ENCODE measurements around the gene EVI5.
A peak's percentile ranks its signal among the peaks of the same experiment; 100 is the strongest.

EVI5 gene

DNA sequence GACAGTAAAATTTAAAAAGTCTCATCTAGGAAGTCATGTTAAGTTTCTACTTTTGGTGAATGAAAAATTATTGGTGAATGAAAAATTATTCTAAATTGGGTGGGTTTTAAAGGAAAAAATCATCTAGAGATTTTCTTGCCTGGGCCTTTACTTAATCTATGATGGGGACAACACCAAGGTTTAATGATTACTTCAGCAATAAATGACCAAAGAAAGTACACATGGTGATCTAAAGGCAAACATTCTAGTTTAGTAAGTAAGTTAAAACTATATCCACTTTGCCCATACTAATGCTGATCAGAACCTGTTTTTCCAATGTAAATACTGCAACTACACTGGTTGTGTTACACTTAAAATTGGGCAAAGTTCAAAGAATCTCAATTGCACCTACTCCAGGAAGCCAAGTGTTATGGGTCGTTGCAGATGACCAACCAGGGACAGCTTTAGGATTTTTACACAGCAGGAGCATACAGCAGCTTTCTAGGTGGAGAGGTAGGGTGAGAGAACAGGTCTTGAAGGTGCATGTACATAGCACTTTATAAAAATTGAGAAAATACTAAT, 32.3 kb upstream of the EVI5 start:
- H3K27me3 ChIP-seq (ENCODE audit: control insufficient read depth, insufficient read depth, low read length) = no peaks in the 10 kb centered on the region
- no peak overlapping the region for H3K9ac ChIP-seq (ENCODE audit: low read length)
- no peak overlapping the region for H3K4me3 ChIP-seq (ENCODE audit: low read length)
- no peaks in the 10 kb centered on the region for H3K36me3 ChIP-seq (ENCODE audit: control insufficient read depth, insufficient read depth, low read length)
- no peaks in the 10 kb centered on the region for H3K9me3 ChIP-seq (ENCODE audit: control insufficient read depth, low read length)
- peaks cover 13% of the 10 kb centered on the region for H3K4me1 ChIP-seq (ENCODE audit: control insufficient read depth, insufficient read depth, low read length)

DNA sequence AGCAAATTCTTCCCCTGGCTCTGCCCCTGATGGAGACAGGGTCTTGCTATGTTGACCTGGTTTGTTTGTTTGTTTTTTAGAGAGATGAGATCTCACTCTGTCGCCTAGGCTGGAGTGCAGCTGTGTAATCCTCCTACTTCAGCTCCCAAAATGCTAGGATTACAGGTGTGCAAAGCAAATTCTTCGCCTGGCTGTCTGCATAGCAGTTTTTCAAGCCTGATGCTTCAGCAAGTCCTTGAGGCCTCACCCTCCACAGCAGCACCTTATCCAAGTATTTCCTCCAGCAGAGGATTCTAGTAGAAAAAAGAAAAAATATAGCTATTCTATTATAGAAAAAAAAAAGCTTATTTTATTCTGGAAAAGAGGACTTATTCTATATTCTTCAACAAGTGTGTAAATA, 31.8 kb upstream of the EVI5 start:
- peaks cover 13% of the 10 kb centered on the region for H3K4me1 ChIP-seq (ENCODE audit: control insufficient read depth, insufficient read depth, low read length)
- H3K9me3 ChIP-seq (ENCODE audit: control insufficient read depth, low read length) = no peaks in the 10 kb centered on the region
- no peaks in the 10 kb centered on the region for H3K36me3 ChIP-seq (ENCODE audit: control insufficient read depth, insufficient read depth, low read length)
- H3K27me3 ChIP-seq (ENCODE audit: control insufficient read depth, insufficient read depth, low read length) = no peaks in the 10 kb centered on the region
- no peak overlapping the region for H3K4me3 ChIP-seq (ENCODE audit: low read length)
- no peak overlapping the region for H3K9ac ChIP-seq (ENCODE audit: low read length)

- Histone ChIP-seq H3K4me1 (ENCODE audit: control insufficient read depth, insufficient read depth, low read length) (peaks cover 7% of the 10 kb centered on the region), H3K9me3 (ENCODE audit: control insufficient read depth, low read length) (no peaks in the 10 kb centered on the region), H3K9ac (ENCODE audit: low read length) (no peak overlapping the region), H3K4me3 (ENCODE audit: low read length) (no peak overlapping the region), H3K36me3 (ENCODE audit: control insufficient read depth, insufficient read depth, low read length) (no peaks in the 10 kb centered on the region), H3K27me3 (ENCODE audit: control insufficient read depth, insufficient read depth, low read length) (no peaks in the 10 kb centered on the region)
Observed at GRCh38 chr1:92808381-92808780, 23.5 kb upstream of the EVI5 start.

GRCh38 chr1:92805216-92805615, 20.3 kb upstream of the EVI5 start:
- Histone ChIP-seq H3K9me3 (ENCODE audit: control insufficient read depth, low read length) (no peaks in the 10 kb centered on the region), H3K27me3 (ENCODE audit: control insufficient read depth, insufficient read depth, low read length) (no peaks in the 10 kb centered on the region), H3K4me3 (ENCODE audit: low read length) (no peak overlapping the region), H3K9ac (ENCODE audit: low read length) (no peak overlapping the region), H3K4me1 (ENCODE audit: control insufficient read depth, insufficient read depth, low read length) (peaks cover 7% of the 10 kb centered on the region), H3K36me3 (ENCODE audit: control insufficient read depth, insufficient read depth, low read length) (no peaks in the 10 kb centered on the region)

- H3K36me3 ChIP-seq (ENCODE audit: control insufficient read depth, insufficient read depth, low read length) = no peaks in the 10 kb centered on the region
- no peaks in the 10 kb centered on the region for H3K9me3 ChIP-seq (ENCODE audit: control insufficient read depth, low read length)
- no peak overlapping the region for H3K9ac ChIP-seq (ENCODE audit: low read length)
- H3K4me1 ChIP-seq (ENCODE audit: control insufficient read depth, insufficient read depth, low read length) = peaks cover 7% of the 10 kb centered on the region
- H3K4me3 ChIP-seq (ENCODE audit: low read length) = no peak overlapping the region
- no peaks in the 10 kb centered on the region for H3K27me3 ChIP-seq (ENCODE audit: control insufficient read depth, insufficient read depth, low read length)
Observed at GRCh38 chr1:92804721-92805201, 19.9 kb upstream of the EVI5 start.

- no peaks in the 10 kb centered on the region for H3K27me3 ChIP-seq (ENCODE audit: control insufficient read depth, insufficient read depth, low read length)
- H3K4me1 ChIP-seq (ENCODE audit: control insufficient read depth, insufficient read depth, low read length) = peaks cover 7% of the 10 kb centered on the region
- H3K9ac ChIP-seq (ENCODE audit: low read length) = no peak overlapping the region
- H3K4me3 ChIP-seq (ENCODE audit: low read length) = no peak overlapping the region
- no peaks in the 10 kb centered on the region for H3K9me3 ChIP-seq (ENCODE audit: control insufficient read depth, low read length)
- no peaks in the 10 kb centered on the region for H3K36me3 ChIP-seq (ENCODE audit: control insufficient read depth, insufficient read depth, low read length)
Observed at GRCh38 chr1:92803140-92803887, 18.4 kb upstream of the EVI5 start.

DNA sequence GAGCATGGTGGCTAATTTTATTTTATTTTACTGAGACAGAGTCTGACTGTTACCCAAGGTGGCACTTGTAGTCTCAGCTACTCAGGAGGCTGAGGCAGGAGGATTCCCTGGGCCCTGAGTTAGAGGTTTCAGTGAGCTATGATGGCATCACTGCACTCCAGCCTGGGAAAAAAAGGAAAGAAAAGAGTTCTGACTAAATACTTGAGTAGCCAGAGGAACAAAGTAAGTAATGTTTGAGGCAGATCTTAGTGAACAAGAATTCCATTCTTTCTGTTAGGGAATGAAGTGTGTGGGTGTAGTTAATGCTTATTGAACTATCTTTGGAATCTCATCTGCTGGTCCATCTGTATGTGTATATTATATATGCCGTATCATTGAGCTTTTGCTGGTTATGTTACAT, 13.1 kb upstream of the EVI5 start:
- H3K36me3 ChIP-seq (ENCODE audit: control insufficient read depth, insufficient read depth, low read length) = no peaks in the 10 kb centered on the region
- no peaks in the 10 kb centered on the region for H3K27me3 ChIP-seq (ENCODE audit: control insufficient read depth, insufficient read depth, low read length)
- H3K4me3 ChIP-seq (ENCODE audit: low read length) = no peak overlapping the region
- no peak overlapping the region for H3K9ac ChIP-seq (ENCODE audit: low read length)
- H3K9me3 ChIP-seq (ENCODE audit: control insufficient read depth, low read length) = no peaks in the 10 kb centered on the region
- no peaks in the 10 kb centered on the region for H3K4me1 ChIP-seq (ENCODE audit: control insufficient read depth, insufficient read depth, low read length)

GRCh38 chr1:92797297-92797696, 12.4 kb upstream of the EVI5 start:
- no peak overlapping the region for H3K4me3 ChIP-seq (ENCODE audit: low read length)
- H3K27me3 ChIP-seq (ENCODE audit: control insufficient read depth, insufficient read depth, low read length) = no peaks in the 10 kb centered on the region
- H3K9me3 ChIP-seq (ENCODE audit: control insufficient read depth, low read length) = no peaks in the 10 kb centered on the region
- H3K9ac ChIP-seq (ENCODE audit: low read length) = no peak overlapping the region
- H3K36me3 ChIP-seq (ENCODE audit: control insufficient read depth, insufficient read depth, low read length) = no peaks in the 10 kb centered on the region
- no peaks in the 10 kb centered on the region for H3K4me1 ChIP-seq (ENCODE audit: control insufficient read depth, insufficient read depth, low read length)

GRCh38 chr1:92795166-92795565, 10.3 kb upstream of the EVI5 start:
- Histone ChIP-seq H3K4me1 (ENCODE audit: control insufficient read depth, insufficient read depth, low read length) (no peaks in the 10 kb centered on the region), H3K9me3 (ENCODE audit: control insufficient read depth, low read length) (no peaks in the 10 kb centered on the region), H3K27me3 (ENCODE audit: control insufficient read depth, insufficient read depth, low read length) (no peaks in the 10 kb centered on the region), H3K9ac (ENCODE audit: low read length) (no peak overlapping the region), H3K4me3 (ENCODE audit: low read length) (no peak overlapping the region), H3K36me3 (ENCODE audit: control insufficient read depth, insufficient read depth, low read length) (no peaks in the 10 kb centered on the region)

GRCh38 chr1:92792340-92792782, 7.5 kb upstream of the EVI5 start:
- H3K4me1 ChIP-seq (ENCODE audit: control insufficient read depth, insufficient read depth, low read length) = no peaks in the 10 kb centered on the region
- peak overlapping the region; percentile 19 for H3K9ac ChIP-seq (ENCODE audit: low read length)

DNA sequence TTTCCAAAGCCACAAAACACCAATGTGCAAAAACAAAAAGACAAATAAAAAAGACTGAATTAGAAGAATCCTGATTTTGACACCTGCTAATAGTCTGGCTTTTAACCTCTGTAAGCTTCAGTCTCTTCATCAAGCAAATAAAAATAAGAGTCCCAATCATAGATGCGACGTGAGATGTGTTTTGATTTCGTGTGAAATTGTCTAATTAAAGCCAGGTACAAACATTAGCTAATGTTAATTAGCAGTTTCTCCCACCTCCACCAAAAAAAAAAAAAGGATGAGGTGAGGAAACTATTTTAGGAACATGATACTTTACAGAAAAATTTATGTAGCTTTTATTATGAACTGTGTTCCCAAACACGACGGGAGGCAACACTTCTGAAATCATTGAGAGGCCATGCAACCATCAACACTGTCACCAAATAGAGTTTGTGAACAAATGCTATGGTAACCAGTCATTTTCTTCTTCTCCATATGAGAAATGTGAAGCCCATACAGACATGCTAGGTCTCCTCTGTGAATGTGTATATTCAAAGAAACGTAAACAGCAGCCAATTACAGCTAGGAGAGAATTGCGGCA, 6.7 kb upstream of the EVI5 start:
- Histone ChIP-seq H3K27me3 (ENCODE audit: control insufficient read depth, insufficient read depth, low read length) (no peaks in the 10 kb centered on the region), H3K9ac (ENCODE audit: low read length) (peak overlapping the region; percentile 58), H3K36me3 (ENCODE audit: control insufficient read depth, insufficient read depth, low read length) (no peaks in the 10 kb centered on the region), H3K4me3 (ENCODE audit: low read length) (peak overlapping the region; percentile 26), H3K4me1 (ENCODE audit: control insufficient read depth, insufficient read depth, low read length) (peaks cover 2% of the 10 kb centered on the region), H3K9me3 (ENCODE audit: control insufficient read depth, low read length) (no peaks in the 10 kb centered on the region)

More at GRCh38 chr1:92792340-92792782, 7.5 kb upstream of the EVI5 start:
- no peaks in the 10 kb centered on the region for H3K36me3 ChIP-seq (ENCODE audit: control insufficient read depth, insufficient read depth, low read length)
- no peaks in the 10 kb centered on the region for H3K27me3 ChIP-seq (ENCODE audit: control insufficient read depth, insufficient read depth, low read length)
- H3K4me3 ChIP-seq (ENCODE audit: low read length) = peak overlapping the region; percentile 2
- no peaks in the 10 kb centered on the region for H3K9me3 ChIP-seq (ENCODE audit: control insufficient read depth, low read length)

GRCh38 chr1:92790867-92791266, 6.0 kb upstream of the EVI5 start:
- Histone ChIP-seq H3K9me3 (ENCODE audit: control insufficient read depth, low read length) (no peaks in the 10 kb centered on the region), H3K27me3 (ENCODE audit: control insufficient read depth, insufficient read depth, low read length) (no peaks in the 10 kb centered on the region), H3K4me3 (ENCODE audit: low read length) (no peak overlapping the region), H3K36me3 (ENCODE audit: control insufficient read depth, insufficient read depth, low read length) (no peaks in the 10 kb centered on the region), H3K4me1 (ENCODE audit: control insufficient read depth, insufficient read depth, low read length) (peaks cover 6% of the 10 kb centered on the region), H3K9ac (ENCODE audit: low read length) (no peak overlapping the region)

Measured in mucosa of stomach (tissue), 1 donor.